GM12874 (cell line): ENCODE results near the gene TMEM40.

Experiments used
- CTCF ChIP-seq: IDR thresholded peaks from 2 replicates; pipeline ENCODE4 v1.5.1; 2011; ENCODE audit warnings: low read depth, mild to moderate bottlenecking, control low read depth, low read length, moderate library complexity; ENCODE audit not compliant: insufficient read depth

Gene TMEM40

GRCh38 chr3:12708584-12709192, 50.4 kb downstream of the TMEM40 start:
- TF ChIP-seq CTCF, result no peak

GRCh38 chr3:12707449-12707848, 51.6 kb downstream of the TMEM40 start:
- no peak for TF ChIP-seq CTCF

DNA sequence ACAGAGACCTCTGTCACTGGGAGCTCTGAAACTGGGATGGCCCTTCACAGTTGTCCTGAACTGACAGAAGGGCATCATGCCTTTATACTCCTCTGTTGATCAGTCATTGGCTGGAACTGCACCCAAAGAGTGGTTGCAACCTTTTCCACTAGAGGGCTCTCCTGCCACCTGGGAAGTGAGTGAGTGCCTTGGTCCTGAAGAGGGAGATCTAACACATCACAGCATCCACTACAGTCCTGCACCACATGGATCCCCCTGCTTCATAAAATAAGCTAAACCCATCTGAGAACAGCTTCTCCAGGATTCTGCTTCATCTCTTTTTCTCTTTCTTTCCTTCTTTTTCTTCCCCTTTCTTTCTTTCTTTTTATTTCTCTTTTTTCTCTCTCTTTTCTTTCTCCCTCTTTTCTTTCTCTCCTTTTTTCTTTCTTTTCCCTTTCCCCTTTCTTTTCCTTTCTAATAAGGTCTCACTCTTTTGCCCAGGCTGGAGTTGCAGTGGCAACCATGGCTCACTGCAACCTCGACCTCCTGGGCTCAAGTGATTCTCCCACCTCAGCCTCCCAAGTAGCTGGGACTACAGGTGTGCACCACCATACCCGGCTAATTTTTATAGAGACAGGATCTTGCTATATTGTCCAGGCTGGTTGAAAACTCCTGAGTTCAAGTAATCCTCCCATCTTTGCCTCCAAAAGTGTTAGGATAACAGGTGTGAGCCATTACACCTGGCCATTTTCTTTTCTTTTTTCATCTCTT, 52.4 kb downstream of the TMEM40 start:
- peak; percentile 82 for TF ChIP-seq CTCF

- no peak for TF ChIP-seq CTCF
Measured at GRCh38 chr3:12705981-12706380, 53.1 kb downstream of the TMEM40 start.

DNA sequence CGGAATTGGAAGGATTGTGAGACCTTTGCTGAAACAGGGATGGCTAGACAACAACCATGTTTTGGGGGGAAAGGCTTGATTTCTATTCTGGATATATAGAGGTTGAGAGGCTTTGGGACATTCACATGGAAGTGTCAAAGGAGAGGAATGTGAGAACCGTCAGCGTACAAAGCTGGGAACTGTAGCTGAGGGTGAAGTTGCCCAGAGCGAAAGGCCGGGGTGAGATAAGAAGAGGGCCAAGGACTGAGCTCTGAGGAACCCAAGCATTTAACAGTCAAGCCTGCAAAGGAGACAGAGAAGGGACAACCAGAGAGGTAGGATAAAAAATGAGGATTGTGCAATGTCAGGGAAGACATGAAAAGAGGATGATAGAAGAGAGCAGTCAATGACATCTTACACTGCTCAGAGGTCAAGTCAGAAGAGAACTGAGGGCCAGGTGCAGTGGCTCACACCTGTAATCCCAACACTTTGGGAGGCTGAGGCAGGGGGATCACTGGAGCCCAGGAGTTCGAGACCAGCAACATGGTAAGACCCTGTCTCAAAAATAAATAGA, 53.6 kb downstream of the TMEM40 start:
- TF ChIP-seq CTCF, result no peak

DNA sequence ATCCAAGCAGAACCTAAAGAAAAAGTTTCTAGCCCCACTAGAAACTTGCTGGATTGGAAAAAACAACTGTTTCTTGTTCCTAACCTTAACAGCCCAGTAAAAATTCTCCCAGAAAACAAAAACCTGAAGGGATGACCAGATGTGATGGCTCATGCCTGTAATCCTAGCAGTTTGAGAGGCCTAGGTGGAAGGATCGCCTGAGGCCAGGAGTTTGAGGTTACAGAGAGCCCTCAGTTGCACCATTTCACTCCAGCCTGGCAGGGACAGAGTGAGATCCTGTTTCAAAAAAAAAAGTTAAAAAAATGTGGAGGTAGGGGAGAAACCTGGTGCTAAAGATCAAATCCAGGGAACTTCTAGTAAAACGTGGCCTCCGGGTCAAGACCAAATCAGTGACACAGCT, 56.6 kb downstream of the TMEM40 start:
- TF ChIP-seq CTCF, result no peak

DNA sequence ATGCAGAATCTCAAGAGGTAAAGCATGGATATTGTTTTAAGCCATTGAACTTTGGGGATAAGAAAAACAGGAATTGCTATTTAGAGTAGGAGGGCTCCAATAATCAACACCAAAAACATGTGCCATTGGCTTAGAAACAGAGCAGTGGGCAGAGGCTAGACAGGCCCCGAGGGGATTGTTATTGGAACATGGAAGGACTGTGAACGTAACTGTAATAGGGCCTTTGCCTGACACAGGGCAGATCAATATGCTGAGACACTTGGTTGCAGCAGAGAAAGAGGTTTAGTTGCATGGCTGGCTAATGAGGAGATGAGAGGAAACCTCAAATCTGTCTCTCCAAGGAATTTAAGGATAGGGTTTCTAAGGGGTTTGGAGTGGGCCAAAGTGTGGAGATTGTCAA, 58.3 kb downstream of the TMEM40 start:
- TF ChIP-seq CTCF, result no peak
